Activated CD8-positive, alpha-beta memory T cell treated with anti-CD3 and anti-CD28 coated beads for 24 hours (primary cell): ENCODE measurements around the gene GTF2B.
"Not testable (repeated sequence)": the region's sequence is repeated elsewhere in the genome, so short reads cannot be mapped to it uniquely, and the experiment has no call there.

Source experiments
- DNase-seq: peaks from one replicate; pipeline ENCODE4 v3.0.0-alpha.2; 2020

Gene GTF2B, protein sequence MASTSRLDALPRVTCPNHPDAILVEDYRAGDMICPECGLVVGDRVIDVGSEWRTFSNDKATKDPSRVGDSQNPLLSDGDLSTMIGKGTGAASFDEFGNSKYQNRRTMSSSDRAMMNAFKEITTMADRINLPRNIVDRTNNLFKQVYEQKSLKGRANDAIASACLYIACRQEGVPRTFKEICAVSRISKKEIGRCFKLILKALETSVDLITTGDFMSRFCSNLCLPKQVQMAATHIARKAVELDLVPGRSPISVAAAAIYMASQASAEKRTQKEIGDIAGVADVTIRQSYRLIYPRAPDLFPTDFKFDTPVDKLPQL

DNA sequence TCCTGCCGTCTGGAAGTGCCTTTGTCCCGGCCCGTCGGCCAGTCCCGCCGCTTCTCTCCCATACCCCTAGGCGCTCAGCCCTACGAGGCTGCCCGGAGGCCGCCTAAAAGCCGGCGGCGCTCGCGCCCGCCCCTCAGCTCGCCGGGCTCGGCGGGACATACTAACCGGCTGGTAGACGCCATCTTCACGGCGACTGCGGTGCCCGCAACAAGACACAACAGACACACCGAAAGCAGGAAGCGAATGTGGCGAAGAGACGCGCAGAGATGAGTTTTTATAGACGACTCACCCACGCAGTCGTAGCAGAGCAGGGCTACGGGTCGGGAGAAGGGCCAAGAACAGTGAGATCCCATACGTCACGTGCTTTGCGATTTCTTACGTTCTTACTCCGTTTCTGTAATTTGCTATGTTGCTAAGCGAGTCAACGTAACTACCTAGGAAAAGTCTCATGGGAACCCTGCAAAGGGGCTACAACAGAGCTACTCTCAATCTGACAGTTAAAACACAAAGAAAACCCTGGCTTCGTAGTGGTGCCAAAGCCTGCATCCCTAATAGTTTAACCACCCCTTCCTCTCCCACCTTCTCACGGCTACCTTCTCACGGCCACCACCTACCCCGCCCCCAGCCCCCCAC lies at the start of gene GTF2B:
Gene GTF2B, minus strand, starts transcription at position 250 of the 633 bp plus-strand sequence. Its CDS starts 68 bp downstream, at position 182.
- peak; percentile 95 for DNase-seq

DNA sequence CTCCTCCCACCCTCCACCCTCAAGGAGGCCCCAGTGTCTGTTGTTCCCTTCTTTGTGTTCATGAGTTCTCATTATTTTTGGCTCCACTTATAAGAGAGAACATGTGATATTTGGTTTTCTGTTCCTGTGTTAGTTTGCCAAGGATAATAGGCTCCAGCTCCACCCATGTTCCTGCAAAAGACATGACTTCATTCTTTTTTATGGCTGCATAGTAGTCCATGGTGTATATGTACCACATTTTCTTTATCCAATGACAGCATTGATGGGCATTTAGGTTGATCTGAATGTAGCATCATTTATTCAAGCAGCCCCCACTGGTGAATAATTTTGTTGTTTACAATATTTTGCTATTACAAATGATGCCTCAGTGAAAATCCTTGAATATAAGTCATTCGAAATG lies 47.2 kb upstream of the GTF2B start:
- DNase-seq = not testable (repeated sequence)

DNA sequence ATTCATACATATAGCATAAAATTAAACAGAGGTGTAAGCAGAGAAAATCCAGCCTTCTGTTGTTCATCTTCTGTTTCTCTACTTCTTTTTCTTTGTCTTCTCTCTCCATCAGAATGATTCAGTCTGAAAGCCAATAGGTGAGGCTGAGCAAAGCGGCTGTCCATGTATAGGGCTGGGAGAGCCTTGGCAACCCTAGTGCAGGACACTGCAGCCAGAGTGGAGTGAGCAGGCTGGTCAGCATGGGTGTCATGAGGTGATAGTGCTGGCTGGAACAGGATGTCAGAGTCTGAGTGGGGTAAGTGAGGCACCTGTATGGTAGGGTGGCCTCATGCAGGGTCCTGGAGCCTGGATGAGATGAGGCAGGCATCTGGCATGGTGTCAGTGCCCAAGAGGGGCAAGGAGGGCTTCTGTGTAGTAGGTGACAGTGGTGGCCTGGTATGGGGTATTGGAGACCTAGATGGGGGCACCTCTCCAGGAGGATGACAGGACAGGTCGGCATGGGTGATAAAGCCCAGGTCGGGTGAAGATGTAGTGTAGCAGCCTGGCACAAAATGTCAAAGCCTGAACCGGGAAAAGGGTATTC lies 45.5 kb upstream of the GTF2B start:
- no peak for DNase-seq

DNA sequence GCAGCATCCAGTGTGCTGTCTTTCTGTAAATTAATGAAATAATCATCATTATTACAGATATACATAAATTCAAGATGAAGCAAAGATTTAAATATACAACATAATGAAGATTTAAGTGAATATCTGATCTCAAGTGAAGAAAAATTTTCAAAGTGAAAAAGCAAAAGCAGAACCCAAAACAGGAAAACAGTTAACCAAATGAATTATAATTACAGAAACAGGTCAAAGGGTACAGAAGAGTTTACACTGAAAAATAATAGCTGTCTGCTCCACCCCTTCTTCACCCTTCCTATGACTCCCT lies 44.8 kb upstream of the GTF2B start:
- DNase-seq = no peak

DNA sequence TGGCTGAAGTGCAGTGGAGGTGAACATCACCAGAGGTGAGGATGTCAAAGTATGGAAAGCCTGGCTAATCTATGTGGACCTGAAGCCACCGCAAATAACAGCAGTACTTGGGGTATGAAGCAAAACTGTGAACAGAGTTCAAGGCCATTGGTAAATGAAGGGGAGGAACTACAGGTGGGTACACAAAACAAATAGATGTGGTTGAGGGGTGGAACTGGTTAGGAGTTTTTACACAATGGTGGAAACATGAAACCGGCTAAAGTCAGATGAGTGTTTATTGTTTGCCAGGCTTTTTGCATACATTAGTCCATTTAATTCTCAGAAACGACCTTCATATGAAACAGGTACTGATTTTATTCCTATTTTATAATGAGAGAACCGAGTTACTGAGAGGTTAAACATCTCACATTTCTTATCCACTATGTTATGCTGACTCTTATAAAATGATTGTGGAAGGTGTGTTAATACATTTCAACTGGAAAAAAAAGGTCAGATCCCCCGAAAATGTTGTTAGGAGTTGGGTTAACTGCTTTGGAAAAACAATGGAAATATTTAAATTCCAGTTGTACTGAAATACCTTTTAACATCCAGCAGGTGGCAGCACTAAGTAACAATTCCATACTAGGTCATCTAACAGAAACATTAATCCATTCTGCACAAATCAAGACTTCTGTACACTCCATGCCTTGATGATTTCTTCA lies 44.3 kb upstream of the GTF2B start:
- DNase-seq = no peak

DNA sequence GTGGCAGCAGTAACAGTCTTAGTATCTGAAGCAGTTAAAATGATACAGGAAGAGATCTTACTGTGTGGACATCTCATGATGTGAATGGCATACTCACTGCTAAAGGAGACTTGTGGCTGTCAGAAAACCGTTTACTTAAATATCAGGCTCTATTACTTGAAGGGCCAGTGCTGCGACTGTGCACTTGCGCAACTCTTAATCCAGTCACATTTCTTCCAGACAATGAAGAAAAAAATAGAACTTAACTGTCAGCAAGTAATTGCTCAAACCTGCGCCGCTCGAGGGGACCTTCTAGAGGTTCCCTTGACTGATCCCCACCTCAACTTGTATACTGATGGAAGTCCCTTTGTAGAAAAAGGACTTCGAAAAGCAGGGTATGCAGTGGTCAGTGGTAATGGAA lies 38.8 kb upstream of the GTF2B start:
- not testable (repeated sequence) for DNase-seq

DNA sequence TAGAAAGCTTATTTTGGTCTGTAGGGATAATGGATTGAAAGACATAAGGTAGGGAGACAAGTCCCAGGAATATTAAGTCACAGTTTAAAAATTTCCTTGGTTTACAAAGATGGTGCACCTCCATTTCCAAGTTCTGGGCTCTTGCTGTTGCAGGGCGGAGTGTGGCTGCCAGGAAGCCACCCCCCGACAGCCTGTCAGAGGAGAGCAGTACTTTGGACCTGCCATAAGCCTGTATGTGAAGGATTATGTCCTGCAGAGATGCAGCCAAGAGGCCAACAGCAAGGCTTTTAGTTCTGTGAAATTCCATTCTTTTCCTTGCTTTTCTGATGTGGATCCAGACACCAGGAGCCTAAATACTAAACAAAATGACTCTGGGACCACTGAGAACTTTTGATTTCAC lies 31.9 kb upstream of the GTF2B start:
- no peak for DNase-seq

DNA sequence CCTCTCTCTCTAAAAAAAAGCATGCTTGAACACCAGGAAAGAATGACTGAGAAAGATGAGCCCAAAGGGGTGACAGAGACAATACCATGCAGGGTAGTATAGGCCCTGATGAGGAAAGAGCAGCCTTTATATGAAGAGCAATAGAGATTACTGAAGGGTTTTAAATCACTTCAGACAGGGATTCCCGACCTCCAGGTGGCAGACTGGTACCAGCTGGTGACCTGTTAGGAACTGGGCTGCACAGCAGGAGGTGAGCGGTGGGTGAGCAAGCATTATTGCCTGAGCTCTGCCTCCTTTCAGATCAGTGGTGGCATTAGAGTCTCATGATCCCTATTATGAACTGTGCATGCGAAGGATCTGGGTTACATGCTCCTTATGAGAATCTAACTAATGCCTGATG lies 30.8 kb upstream of the GTF2B start:
- DNase-seq = no peak

DNA sequence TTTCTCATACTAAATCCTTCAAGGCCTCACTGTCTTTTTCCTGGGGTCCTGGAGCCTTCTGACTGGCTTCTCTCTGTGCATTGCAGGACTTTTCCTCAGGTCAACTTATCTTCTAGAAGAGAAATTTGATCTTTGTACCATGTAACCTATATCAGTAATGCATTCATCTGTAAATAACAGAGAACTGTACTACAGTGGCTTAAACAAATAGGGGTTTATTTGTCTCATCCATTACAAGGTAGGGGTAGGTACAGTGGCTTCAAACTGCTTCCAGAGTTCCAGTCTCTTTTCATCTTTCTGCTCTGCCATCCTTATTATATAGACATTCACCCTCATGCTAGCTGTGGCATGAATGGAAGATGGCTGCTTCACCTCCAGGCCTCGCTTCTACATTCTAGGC lies 29.5 kb upstream of the GTF2B start:
- no peak for DNase-seq

DNA sequence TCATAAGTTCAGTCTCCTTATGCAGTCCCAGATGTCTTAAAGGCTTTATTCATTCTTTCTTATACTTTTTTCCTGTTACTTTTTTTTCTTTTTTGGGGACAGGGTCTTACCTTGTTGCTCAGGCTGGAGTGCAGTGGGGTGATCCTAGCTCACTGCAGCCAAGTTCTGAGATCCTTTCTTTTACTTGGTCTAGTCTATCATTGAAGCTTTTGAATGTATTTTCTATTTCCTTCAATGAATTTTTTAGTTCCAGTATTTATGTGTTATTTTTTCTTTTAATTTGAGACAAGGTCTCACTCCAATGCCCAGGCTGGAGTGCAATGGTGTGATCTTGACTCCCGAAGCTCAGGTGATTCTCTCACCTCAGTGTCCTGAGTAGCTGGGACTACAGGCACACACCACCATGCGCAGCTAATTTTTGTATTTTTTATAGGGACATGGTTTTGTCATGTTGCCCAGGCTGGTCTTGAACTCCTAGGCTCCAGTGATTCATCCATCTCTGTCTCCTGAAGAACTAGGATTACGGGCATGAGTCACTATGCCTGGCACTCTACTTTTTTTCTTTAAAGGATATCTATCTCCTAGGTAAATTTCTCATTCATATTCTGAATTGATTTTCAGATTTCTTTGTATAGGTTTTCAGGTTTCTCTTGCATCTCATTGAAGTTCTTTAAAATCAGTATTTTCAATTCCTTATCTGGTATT lies 26.1 kb upstream of the GTF2B start:
- no peak for DNase-seq

DNA sequence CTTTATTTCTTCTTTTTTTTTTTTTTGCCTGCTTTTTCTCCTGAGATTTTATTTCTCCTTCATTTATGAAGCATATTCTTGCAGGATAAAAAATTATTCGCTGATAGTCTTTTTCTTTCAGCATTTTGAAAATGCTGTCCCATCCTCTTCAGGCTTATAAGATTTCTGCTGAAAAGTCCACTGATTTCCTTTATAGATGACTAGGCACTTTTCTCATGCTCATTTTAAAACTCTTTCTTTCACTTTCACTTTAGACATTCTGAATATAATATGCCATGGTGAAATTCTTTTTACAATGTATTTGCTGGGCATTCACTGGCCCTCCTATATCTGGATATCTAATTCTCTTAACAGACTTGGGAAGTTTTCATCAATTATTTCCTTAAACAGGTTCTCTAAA lies 25.5 kb upstream of the GTF2B start:
- no peak for DNase-seq

DNA sequence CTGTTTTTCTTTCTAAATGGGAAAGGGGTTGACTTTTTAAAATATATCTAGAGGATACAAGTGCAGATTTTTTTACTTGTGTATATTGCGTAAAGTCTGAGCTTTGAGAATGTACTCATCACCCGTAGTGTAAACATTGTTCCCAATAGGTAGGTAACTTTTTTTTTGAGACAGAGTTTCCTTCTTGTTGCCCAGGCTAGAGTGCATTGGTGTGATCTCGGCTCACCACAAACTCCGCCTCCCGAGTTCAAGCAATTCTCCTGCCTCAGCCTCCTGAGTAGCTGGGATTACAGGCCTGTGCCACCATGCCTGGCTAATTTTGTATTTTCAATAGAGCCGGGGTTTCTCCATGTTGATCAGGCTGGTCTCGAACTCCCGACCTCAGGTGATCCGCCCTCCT lies 20.4 kb upstream of the GTF2B start:
- DNase-seq = not testable (repeated sequence)

DNA sequence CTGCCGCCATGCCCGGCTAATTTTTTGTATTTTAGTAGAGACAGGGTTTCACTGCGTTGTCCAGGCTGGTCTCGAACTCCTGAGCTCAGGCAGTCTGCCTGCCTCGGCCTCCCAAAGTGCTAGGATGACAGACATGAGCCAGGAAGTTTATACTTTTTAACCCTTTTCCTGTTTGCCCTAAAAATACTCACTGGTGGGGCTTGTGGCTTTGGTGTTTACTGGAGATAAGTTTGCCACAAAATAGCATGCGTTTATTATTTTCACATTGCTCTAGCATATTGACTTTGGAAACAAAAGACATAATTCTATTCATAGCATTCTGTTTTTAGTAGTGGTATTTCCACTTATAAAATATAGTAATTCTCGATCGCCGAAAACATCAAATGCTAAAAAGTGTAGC lies 19.8 kb upstream of the GTF2B start:
- no peak for DNase-seq

DNA sequence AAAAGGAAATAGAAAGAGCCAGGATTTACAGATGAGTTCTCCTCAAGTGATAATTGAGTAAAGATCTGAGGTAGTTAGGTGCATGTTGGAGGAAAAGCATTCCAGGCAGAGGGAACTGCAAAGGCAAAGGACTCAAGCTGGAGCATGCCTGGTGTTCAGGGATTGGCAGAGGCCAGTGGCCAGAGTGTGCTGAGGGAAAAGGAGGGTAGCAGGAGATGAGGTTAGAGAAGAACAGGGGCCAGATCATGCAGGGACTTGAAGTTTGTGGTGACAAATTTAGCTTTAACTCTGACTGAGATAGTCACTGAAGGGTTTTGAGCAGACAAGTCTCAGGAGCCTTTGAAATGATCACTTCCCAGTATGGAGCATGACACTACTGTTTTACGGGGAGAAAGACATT lies 19.0 kb upstream of the GTF2B start:
- no peak for DNase-seq

DNA sequence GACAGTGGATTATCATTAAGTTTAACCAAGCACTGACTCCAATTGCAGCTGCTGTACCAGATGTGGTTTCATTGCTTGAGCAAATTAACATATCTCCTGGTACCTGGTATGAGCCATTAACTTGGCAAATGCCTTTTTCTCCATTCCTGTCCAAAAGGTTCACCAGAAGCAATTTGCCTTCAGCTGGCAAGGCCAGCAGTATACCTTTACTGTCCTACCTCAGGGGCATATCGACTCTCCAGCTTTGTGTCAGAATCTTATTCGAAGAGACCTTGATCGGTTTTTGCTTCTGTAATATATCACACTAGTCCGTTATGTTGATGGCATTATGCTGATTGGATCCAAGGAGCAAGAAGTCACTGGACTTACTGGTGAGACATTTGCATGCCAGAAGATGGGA lies 9.5 kb upstream of the GTF2B start:
- no peak for DNase-seq

DNA sequence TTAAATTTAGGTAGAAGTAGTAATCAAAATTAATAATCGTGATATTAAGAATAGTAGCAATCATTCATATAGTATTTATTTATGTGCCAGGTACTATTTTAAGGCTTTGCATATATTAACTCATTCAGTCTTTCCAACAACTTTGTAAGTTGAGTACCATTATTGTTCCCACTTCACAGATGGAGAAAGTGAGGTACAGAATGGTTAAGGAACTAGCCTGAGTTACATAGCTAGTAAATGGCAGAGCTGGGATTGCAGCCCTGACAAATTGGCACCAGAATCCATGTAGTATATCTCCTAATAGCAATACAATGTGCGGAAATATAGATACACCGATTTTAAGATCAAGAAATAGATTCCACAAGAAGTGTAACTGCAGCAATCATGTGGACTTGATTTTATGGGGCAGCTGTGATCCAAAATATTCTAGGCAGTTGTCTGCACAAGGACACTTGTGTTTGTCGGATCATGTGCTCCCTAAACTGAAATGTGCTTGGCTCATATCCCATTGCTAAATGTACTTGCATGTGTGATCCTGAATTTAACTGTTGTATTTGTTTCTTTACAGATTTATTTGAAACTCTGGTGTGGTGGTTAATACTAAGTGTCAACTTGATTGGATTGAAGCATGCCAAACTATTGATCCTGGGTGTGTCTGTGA lies 5.8 kb upstream of the GTF2B start:
- DNase-seq = no peak

DNA sequence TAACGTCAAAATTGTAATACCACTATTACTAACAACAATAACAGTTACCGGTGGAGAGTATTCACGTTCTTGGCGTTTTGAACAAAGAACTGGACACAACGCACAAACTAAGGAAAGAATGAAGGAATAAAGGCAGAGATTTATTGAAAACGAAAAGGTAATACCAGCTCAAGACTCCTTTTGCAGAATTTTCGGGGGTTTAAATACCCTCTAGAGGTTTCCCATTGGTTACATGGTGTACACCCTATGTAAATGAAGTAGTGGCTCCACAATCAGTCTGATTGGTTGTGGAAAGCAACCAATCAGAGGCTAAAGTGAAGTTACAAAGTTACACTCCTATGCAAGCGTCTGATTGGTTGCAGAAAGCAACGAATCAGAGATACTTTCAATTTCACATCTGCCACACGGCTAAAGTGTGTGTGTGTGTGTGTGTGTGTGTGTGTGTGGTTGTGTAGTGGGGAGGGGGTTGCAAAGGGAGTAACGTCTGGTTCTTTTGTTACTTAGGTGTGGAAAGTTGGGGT lies 1.1 kb upstream of the GTF2B start:
- no peak for DNase-seq

DNA sequence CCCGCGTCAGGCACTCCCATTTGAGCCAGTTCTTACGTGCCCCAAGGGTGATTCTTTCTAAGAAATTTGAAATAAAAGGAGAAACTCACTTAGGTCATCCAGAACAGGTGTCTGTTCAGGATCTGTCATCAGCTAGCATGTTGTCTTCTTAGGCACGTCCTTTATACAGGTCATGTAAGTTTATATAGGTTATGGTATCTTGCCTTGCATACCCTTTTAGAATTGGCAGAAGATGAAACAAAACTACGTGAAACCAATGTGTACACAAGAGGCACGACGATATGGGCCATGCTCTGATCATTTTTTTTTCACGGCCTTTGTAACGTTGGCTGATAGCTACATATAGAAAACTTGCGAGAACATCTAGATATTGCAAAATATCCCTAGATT lies 579 bp upstream of the GTF2B start:
- no peak for DNase-seq

DNA sequence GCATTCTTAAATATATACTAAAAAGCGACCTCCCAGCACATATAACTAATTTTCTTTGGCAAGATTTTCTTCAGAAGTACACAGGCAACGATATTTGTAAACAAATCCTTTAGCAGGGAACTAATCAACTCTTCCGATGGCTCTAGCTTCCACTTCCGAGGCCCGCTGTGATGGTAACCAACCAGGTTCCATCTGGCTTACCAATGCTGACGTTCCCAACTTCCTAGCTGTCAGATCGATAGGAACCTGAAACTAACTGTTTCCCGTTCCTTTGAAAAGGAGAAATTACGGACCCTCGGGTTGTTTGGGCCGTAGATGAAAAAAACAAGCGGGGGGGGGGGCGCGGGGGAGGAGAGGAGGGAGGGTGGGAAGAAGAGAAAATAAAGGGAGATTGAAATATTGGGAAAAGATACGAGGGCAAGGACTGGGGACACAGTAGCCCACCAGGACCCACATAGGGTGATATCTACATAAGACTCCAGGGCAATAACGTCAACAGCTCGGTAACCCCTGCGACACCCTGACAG lies 513 bp downstream of the GTF2B start:
- no peak for DNase-seq

DNA sequence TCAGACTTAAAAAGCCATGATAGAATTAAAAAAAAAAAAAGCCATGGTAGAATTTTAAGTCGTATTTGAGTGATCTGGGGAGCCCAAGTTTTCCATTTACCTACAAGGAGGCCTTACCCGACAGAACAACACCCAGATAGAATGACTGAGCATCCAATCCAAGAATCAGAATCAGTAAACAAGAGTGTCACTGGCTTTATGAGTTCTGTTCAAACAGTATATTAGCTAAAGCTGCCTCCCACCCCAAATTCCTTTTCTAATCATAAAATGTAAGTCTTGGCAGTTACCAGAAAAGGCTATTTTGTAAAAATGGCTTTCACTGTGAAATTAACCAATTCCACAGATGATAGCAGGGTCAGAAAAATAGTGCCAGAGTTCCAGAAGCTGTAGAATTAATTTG lies 1.2 kb downstream of the GTF2B start:
- DNase-seq = no peak

DNA sequence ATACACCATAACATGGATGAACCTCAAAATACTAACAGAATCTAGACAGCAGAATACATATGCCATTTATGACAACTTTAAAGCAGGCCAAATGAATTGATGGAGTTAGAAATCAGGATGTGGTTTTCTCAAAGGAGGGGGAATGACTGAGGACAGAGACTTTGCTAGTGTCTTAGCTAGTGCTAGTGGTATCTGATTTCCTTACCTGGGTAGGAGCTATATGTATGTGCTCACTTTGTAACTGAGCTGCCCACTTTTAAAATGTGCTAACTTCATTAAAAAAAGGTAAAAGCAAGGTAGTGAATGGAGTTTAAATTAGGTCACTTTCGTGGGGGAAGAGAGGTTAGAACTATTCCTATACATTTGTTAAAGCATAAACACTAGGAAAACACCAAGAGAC lies 2.6 kb downstream of the GTF2B start:
- DNase-seq = no peak

DNA sequence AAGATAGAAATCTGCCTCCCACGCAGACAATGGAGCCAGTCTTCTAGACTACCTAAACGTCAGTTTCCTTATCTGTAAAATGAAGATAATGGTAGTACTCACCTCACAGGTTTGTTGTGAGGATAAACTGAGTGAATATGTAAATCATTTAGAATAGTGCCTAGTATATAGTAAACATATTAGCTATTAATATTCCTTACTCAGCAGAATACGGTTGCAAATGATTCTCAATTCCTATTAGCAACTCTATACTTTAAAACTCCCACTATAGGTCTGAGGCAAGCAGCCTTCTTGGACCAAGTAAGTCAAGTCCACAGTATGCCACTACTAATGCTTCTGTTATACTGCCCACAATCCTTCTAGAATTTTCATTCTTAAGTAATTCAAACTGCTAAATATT lies 5.4 kb downstream of the GTF2B start:
- no peak for DNase-seq
